Stimulated activated CD8-positive, alpha-beta memory T cell treated with anti-CD3 and anti-CD28 coated beads, Interleukin-4, amount 100 ng/mL, for 1 hour (primary cell): Measurements from ENCODE around the gene TNFRSF9.
"Not testable (repeated sequence)": the region's sequence is repeated elsewhere in the genome, so short reads cannot be mapped to it uniquely, and the experiment has no call there.

Source experiments
- DNase-seq, 2 donors: peaks; one replicate each; pipeline ENCODE4 v3.0.0-alpha.2; 2020; ENCODE audit warnings: low read depth in 2 of 2, low spot score in 1 of 2

TNFRSF9 gene

DNA sequence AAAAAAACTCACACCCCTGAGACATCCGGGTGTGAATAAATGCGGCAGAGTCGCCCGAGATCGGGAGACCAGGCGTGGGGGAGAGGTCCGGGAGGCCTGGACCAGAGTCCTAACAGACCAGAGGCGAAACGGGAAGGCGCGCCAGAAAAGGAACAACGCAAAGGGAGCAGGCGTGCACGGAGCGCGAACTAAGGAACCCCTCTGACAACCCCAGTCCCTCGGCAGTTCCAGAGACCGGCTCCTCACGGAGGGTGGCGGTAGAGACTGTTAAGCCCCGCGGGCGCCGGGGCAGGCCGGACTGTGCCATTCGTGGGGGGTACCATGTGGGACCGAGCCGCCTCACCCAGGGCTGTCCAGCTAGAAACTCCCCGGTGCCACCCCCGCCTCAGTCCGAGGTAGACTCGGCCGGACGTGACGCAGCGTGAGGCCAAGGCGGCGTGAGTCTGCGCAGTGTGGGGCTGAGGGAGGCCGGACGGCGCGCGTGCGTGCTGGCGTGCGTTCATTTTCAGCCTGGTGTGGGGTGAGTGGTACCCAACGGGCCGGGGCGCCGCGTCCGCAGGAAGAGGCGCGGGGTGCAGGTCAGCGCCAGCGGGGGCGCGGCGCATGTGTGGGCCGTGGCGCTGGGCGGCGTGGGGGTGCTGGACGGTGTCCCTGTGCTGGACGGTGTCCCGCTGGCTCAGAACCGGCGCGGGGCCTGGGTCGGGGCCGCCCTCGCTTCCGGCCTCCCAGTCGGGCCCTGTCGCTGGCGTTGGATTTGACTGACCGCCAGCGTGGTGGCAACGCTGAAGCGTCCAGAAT is 20.8 kb upstream of the TNFRSF9 start, which contains the start of gene PARK7:
TSS of gene PARK7 (plus strand) at position 496 of the 798 bp plus-strand sequence. CDS start 1,075 bp downstream, outside the sequence.
- DNase-seq, result peak; percentile 98 to 100

DNA sequence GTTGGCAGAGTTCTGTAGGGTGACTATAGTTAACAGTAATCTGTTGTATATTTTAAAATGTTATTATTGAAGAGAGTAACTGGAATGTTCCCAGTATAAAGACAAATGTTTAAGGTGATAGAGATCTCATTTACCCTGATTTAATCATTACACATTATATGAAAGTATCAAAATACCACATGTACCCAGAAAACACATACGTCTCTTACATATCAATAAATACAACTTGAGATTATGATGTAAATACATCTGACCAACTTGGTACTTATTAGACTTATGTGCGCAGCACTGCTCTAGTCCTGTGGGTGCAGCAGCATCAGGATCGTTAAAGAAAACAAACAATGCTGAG is 20.2 kb upstream of the TNFRSF9 start:
- DNase-seq, result no peak

DNA sequence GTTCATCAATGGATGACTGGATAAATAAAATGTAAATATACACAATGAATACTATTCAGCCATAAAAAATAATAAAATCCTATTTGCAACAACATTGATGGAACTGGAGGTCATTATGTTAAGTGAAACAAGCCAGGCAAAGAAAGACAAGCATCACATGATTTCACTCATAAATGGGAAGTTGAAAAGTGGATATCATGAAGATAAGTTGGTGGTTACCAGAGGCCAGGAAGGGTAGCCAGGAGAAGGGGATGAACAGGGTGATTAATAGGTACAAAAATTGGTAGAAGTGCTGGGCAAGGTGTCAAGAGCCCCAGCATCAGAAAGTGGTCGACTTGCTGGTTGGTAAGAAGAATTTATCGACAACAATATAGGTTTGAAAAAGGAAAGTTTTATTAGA is 19.5 kb upstream of the TNFRSF9 start:
- no peak for DNase-seq

DNA sequence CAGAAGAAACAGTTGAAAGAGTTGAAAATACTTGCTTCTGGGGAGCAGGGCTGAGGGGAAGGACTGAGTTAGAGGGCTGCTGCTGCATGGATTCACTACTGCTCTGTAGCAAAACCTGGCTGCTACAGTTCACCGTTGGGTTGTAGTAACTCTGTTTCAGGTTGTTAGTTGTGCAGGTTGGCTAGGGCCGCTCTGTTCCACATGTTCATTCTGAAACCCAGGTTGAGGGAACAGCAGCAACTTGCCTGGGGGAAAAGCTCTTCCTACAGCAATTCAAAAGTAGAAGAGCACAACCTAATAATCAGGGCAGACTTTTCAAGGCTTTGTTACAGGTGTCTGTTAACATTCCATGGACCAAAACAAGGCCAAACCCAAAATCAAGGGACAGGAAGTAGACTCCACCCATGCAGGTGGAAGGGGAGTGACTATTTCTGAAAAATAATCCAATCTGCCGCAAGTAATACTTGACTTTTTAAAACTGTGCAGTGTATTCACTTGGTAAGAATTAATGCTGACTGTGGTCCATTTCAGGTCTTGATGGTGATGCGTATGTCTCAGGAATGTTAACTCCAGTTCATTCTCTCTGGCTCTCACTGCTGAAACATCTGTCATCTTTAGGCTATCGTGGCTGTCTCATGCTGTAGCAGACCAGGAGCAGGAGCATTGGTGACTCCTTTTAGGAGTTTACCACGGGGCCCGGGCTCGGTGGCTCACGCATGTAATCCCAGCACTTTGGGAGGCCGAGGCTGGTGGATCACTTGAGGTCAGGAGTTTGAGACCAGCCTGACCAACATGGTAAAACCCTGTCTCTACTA is 15.8 kb upstream of the TNFRSF9 start:
- no peak for DNase-seq

DNA sequence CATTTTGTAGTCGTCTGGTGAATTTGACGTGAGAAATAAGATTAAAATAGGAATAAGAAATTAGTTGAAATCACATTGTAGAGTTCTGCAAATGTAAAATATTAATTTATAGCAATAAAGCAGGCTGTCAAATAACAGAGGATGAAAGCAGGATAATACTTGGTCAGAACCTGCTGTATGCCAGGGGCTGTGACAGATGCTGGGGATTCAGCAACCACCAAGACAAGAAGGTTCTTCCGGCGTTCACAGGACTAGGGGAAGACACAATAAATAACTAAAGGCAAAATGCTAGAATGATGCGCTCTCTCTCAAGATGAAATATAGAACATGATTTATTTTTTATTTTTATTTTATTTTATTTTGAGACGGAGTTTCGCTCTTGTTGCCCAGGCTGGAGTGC is 14.0 kb upstream of the TNFRSF9 start:
- no peak for DNase-seq

DNA sequence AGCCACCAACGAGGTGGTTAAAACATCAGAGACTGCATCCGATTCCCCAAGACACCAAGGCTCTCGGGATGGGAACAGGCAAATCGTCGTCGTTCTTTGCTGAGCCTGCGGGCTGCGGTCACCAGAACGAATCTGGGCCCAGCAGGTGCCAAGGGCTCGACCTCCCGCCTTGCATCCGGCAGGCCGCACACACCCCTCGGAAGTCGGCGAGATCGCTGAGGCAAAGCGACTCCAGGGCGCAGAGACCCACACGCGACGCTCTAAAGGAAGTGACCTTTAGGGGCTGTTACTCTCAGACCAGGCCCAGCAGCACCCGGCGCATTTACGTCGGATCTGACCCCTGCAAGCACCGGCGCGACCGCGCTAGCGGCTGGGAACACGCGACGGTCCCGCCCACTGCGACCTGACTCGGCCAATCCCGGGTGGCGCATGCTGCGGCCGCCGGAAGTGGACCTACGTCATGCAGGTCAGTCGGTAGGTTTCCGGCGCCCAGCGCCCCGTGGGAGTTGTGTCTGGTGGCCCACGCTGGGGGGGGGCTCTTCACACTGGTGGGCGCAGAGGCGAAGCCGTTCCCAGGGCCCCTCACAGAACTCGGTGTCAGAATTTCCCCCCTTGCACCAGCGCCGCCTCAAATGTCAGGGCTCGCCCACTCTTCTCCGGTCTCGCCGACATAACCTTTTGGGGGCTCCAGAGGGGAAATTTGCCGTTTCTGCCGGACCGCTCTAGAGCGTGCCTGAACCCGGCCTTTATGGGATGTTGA is 13.4 kb upstream of the TNFRSF9 start:
- peak; percentile 64 for DNase-seq

DNA sequence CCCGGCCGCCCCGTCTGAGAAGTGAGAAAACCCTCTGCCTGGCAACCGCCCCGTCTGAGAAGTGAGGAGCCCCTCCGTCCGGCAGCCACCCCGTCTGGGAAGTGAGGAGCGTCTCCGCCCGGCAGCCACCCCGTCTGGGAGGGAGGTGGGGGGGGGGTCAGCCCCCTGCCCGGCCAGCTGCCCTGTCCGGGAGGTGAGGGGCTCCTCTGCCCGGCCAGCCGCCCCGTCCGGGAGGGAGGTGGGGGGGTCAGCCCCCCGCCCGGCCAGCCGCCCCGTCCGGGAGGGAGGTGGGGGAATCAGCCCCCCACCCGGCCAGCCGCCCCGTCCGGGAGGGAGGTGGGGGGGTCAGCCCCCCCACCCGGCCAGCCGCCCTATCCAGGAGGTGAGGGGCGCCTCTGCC is 12.2 kb upstream of the TNFRSF9 start:
- DNase-seq, result not testable (repeated sequence)

DNA sequence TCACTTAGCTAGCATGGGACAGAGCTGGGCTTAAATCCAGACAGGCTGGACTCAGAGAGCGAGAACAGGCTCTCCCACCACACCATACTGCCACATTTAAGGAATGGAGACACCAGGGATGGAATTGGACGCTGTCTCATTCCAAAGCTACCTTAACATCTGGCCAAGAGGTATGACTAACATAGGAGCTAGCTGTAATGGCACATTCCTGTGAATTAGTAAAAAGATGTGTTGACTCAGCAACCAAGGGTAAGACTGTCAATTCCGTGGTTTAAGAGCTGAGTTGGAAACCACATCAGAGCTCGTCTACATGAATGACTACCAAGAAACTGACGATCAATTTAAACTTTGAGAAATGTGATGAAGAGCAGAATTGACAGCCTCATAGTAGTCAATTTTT is 8.3 kb upstream of the TNFRSF9 start:
- no peak for DNase-seq

DNA sequence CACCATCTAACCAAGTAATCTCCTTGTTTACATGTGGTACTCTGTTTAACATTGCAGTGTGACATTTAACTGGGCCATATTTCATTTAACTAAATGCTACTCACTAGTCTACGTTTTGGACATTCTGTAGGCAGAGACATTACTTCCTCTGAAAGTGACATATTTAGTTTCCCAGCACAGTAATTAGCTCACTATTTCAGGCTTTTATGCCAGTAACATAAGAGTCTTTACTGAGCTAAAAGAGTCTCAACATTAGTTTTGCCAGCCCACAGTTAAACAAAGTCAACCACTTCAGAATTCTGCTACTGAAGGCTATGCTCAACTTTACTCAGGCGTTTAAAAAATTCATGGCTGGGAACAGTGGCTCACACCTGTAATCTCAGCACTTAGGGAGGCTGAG is 2.6 kb upstream of the TNFRSF9 start:
- DNase-seq, result no peak

DNA sequence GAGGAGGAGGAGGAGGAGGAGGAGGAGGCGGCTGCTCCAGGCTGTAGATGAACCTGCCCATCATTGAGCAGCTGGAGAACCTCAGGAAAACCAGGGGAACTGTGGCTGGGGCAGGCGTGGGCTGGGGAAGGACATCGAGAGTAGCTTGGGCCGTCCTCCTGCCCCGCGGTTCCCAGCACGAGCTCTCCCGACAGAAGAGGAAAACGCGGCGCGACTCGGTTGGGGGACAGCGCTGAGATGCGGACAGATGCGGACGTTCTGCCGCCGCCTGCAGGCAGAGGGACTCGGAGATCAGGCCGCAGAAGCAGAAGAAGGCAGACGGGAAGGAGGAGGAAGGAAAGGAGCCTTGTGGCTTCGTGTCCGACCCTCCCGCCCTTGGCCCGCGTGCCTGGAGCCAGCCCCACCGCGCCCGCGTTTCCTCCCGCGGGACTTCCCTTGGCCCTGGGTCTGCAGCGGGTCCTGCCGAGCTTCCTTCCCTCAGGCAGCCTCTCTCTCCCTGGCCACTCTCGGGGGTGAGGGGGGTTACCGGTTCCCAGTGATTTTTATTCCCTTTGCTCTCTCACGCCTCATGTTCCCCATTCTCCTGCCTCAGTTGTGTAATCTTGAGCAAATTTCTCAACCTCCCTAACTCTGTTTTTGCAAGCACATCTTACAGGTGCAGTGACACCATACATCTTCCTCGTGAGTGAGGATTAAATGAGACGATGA is 1.7 kb upstream of the TNFRSF9 start:
- DNase-seq, result no peak

DNA sequence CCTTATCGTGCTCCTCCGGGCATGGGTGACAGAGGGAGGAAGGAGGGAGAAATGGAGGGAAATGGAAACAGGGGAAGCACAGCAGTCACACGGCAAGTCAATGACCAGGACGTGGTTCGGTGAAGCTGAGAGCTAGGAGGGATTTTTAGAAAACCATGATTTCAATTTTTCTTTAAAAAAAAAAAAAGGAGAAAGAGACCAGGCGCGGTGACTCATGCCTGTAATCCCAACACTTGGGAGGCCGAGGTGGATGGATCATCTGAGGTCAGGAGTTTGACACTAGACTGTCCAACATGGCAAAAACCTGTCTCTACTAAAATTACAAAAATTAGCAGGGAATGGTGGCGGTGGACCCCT is 776 bp upstream of the TNFRSF9 start:
- no peak for DNase-seq

DNA sequence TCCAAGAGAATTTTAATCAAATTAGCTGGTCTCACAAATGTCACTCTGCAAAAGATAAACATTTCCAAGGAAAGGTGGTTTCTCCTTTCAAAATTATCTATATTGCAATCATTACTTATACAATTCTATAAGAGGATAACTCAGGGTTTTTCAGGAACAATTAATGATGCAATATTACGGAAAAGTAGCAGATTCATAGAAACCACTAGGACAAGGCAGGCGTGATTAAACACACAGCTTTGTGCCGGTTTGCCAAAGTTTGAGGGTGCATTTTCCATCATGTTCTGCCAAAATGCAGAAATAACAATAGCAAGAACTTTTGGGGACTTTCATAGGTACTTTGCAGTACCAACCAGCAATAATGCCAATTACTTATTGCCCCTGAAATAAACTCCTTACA is 605 bp downstream of the TNFRSF9 start:
- DNase-seq, result no peak

DNA sequence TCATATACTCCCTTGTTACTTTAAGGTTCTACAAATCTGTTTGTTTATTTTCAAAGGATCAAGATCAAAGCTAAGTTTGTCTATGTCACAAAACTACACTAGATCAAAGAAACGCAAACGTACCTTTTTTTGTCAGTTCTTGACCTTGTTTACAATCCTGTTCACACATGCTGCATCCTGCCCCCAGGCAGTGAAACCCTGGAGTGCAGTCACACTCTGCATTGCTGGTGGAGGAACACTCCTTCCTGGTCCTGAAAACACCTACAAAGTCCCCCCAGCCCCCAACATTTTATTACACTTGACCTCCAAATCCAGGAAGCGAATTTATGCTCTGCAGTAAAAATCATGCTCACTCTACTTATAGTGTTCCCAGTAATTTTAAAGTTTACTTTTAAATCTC is 2.6 kb downstream of the TNFRSF9 start:
- no peak for DNase-seq

DNA sequence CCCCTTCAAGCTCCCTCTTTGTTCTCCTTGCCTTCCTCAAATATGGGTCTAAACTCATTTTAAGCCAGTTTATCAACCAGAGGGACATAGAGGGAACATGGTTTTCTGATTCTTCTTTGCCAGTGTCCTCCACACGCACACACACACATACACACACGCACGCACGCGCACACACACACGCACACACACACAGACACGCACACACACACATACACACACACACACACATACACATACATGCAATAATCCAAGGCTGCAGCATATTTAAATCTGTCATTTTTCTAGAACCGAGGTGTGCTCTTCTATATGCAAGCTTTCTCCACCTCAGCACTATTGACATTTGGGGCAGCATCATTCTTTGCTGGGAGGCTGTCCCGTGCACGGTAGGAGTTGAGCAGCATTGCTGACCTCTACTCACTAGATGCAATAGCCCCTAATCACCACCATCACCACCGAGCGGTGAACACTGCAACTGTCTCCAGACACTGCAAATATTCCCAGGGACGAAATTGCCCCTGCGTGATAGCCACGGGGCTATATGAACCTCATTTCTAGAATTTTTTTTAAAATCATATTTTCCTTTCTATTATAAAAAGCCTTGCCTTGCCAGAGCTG is 8.0 kb downstream of the TNFRSF9 start:
- no peak for DNase-seq

DNA sequence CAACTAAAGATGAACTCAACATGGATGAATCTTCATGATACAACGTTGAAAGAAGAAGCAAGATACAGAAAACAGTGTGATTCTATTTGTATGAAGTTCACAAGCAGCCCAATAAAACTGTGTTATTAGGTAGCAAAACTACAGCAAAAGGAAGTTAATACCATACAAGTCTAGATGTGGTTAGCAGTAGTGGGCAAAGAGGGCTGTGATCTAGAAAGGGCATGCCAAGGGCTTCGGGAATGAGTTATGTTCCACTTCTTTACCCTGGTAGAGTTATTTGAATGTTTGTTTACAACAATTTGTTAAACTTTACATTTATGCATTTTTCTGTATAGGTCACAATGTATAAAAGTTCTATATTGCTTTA is 9.2 kb downstream of the TNFRSF9 start:
- DNase-seq, result no peak

DNA sequence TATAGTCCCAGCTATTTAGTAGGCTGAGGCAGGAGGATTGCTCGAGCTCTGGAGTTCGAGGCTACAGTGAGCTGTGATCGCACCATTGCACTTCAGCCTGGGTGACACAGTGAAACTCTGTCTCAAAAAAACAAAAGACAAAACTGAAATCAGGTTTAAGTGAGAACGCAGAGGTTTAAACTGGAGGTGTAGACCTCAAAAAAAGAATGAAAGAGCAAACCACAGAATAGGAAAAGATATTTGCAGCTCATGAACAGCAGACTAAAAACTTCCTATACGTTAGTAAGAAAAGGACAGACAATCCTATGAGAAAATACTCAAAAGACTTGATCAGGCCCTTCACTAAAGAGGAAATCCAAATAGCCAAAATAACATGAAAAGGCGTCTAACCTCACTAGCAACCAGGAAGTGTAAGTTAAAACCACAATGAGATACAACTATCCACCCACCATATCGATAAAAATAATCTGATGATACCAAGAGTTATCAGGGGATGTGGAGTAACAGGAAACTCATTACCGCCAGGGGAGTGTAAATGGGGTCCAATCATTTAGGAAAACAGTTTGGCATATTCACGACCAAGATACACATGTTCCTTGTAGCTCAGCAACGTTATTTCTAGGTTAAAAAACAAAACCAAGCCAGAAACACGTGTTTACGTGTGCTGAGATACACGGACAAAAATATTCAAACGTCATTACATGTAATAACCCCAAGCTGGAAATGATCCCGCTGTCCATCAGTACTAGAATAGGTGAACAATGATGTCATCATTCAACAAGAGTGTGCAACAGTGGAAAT is 9.8 kb downstream of the TNFRSF9 start:
- DNase-seq, result no peak

DNA sequence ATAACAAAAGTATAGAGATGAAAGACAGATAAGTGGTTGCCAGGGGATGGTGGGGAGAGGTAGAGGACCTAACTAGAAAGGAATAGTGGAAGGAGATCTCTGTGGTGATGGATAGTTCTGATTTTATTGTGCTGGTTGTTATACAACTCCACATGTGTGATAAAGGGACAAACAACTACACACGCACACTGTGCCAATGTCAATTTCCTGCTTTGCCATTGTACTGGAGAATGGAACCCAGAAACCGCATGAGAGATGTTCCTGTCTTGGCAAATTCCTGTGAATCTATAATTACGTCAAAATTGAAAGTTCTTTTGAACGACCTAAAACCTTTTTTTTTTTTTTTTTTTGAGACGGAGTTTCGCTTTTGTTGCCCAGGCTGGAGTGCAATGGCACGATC is 11.0 kb downstream of the TNFRSF9 start:
- DNase-seq, result no peak

DNA sequence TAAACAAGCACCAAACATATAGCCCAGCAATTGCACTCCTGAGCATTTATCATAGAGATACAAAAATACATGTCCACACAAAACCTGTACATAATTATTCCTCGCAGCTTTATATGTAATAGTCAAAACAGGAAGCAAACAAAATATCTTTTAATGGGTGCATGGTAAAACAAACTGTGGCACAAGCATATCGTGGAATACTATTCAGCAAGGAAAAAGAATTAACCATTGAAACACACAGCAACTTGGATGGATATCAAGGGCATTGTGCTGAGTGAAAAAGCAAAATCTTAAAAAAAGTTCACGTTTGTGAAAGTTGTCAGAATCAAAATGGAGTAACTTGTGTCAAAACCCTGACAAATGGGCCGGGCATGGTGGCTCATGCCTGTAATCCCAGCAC is 12.4 kb downstream of the TNFRSF9 start:
- no peak for DNase-seq

DNA sequence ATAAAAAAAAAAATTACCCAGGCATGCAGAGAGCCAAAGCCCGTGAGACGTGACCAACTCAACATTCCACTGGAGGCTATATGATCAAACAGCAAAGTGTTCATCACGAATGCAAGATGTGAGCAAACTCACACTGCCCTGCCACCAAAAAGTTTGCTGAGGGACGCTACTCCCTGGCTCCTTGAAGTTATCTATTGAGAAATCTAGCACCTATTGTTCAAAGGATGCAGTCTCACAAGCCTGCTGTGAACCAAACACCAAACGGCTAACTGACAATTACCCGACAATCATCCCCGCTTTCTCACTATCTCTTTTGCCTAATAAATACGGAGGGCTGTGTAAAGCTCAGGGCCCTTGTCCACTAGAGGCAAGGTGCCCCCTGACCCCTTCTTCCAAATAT is 13.6 kb downstream of the TNFRSF9 start:
- DNase-seq, result not testable (repeated sequence)

DNA sequence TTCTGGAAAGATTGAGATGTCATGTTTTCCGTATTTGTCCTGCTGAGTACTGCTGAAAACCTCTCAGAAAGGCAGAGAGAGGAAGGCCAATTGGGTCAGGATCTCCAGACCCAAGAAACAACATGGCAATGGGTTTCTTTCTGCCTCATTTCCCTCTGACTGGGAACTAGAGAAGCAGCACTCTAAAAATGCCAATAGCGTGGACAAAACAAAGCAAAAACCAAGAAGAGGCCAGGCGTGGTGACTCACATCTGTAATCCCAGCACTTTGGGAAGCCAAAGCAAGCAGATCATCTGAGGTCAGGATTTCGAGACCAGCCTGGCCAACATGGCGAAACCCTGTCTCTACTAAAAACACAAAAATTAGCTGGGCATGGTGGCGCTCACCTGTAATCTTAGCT is 18.3 kb downstream of the TNFRSF9 start:
- DNase-seq, result no peak
